Spleen (tissue), 3 donors: ENCODE measurements around the gene EMC1.

ENCODE experiments used
- POLR2A ChIP-seq, 3 donors: fragments of 450-650 bp; IDR thresholded peaks; one replicate each; pipeline ENCODE4 v1.5.1; 2017; ENCODE audit warnings: antibody characterized with exemption in 3 of 3, mild to moderate bottlenecking in 1 of 3
- POLR2AphosphoS5 ChIP-seq, 3 donors: sonication (generic); formaldehyde crosslinking; IDR thresholded peaks; one replicate each; pipeline ENCODE4 v1.5.1; 2017; ENCODE audit warnings: antibody characterized with exemption in 3 of 3

DNA sequence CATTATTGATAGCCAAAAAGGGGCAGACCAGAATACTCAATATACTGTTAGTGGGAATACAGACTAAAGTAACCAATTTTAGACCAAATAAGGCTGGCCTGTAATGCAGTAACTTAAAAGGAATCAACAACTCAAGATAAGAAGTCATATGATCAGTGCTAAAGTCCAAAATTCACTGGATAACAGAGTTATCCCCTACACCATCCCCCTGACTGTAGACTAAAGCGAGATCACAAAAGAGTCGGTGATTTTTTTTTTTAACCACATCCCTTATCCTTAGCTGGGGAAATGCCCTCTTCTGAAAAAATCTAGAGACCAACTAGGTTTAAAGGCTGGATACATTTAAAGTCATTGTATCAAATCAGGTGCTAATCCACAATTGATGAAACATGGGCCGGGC is 48.9 kb downstream of the EMC1 start:
- TF ChIP-seq POLR2A (IDR thresholded peaks at IDR 0.05) (no peak), POLR2AphosphoS5 (IDR thresholded peaks at IDR 0.05) (no peak)
